HFF-Myc (cell line): ENCODE data around the gene SCAMP2.

ENCODE experiments used
- DNase-seq: peaks from one replicate; pipeline ENCODE4 v3.0.0-alpha.2; 2011; ENCODE audit warnings: low read depth; ENCODE audit errors: extremely low read depth
- H3K4me3 ChIP-seq: replicated peaks from 2 replicates; pipeline ENCODE4 v1.5.1; 2011; ENCODE audit warnings: low read depth, mild to moderate bottlenecking, control low read depth, low read length
- TF ChIP-seq, protein P1 (sequence below): IDR thresholded peaks from 2 replicates; pipeline ENCODE4 v1.5.1; 2012; ENCODE audit warnings: mild to moderate bottlenecking, low read depth, low read length, control low read depth; ENCODE audit errors: missing control alignments

The SCAMP2 gene

DNA sequence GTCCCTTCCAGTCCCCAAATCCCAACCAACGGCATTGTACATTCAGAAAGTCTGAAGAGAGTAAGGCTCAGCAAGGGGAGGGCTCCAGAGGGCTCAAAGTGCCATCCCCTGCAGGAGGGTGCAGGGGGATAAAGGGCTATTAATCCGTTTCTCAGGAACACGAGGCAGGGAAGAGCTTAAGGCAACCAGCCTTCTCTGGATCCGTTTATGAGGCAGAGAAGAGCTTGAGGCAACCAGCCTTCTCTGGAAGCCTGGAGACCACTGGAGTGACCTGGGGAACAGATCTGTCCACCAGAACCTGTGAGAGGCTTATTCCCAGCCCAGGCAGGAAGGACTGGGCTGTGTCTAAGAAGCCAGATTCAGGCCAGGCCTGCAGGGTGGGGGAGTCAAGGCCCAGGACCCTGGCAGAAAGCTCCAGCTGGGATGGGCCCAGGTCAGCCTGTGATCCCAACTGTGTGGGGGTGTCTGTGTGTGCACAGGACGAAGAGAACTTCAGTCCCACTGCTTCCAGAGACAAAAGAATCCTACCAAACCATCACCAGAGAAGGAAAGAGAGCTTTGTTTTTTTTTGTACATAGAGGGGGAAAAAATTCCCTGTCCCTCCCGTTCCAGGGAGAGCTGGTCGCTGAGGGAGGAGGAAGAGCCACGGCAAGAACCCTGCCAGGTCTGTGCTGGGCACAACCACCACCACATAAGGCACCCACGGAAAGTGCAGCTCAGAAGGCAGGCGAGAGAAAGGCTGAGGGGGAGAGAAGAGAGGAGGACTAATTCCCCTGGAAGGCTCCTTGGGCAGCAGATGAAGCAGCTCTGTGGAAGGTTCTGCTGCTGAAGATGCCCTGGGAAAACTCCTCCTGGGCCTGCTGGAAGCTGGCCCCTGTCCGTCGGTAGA is 28.6 kb downstream of the SCAMP2 start:
- DNase-seq, result no peak
- H3K4me3 ChIP-seq, result no peak overlapping the region
- TF ChIP-seq, protein P1, sequence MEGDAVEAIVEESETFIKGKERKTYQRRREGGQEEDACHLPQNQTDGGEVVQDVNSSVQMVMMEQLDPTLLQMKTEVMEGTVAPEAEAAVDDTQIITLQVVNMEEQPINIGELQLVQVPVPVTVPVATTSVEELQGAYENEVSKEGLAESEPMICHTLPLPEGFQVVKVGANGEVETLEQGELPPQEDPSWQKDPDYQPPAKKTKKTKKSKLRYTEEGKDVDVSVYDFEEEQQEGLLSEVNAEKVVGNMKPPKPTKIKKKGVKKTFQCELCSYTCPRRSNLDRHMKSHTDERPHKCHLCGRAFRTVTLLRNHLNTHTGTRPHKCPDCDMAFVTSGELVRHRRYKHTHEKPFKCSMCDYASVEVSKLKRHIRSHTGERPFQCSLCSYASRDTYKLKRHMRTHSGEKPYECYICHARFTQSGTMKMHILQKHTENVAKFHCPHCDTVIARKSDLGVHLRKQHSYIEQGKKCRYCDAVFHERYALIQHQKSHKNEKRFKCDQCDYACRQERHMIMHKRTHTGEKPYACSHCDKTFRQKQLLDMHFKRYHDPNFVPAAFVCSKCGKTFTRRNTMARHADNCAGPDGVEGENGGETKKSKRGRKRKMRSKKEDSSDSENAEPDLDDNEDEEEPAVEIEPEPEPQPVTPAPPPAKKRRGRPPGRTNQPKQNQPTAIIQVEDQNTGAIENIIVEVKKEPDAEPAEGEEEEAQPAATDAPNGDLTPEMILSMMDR, result no peak

DNA sequence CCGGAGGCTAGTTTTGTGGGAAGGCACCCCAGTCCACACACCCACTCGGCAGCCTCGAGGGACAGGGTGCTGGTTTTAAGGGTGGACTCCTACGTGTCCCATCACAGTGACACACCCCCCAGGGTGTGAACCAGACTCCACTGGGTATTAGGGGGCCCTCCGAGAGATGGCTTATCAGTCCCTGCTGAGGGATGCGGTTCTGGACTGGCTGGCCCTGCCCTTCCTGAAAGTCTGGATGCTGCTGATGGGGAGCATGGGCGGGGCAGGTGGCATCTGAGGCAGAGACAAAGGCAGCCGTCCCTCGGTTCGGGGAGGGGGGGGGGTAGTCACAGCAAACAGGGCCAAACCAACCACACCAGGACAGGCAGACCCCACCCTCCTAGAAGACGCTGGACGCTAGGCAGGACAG is 29.3 kb downstream of the SCAMP2 start:
- H3K4me3 ChIP-seq, result peak overlapping the region; percentile 60
- no peak for DNase-seq
- TF ChIP-seq, protein P1, result no peak

DNA sequence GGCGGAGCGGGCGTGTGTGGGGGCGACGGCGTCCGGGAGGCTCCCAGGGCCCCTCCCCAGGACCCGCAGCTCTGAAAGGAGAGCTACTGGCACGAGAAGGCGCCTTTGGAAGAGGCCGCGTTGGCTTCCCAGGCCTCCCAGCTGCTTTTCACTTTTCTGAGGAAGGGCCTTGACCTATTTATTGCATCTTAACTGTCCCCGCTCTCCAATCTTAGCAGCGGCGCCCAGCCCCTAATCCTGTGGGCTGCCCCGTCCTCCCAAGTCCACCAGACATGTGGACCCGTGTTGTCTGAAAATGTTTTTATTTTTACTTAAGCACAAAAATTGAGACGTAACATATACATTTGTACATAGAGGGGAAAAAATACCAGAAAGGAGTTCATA is 29.7 kb downstream of the SCAMP2 start:
- TF ChIP-seq, protein P1, result no peak
- DNase-seq, result no peak
- H3K4me3 ChIP-seq, result peak overlapping the region; percentile 60

DNA sequence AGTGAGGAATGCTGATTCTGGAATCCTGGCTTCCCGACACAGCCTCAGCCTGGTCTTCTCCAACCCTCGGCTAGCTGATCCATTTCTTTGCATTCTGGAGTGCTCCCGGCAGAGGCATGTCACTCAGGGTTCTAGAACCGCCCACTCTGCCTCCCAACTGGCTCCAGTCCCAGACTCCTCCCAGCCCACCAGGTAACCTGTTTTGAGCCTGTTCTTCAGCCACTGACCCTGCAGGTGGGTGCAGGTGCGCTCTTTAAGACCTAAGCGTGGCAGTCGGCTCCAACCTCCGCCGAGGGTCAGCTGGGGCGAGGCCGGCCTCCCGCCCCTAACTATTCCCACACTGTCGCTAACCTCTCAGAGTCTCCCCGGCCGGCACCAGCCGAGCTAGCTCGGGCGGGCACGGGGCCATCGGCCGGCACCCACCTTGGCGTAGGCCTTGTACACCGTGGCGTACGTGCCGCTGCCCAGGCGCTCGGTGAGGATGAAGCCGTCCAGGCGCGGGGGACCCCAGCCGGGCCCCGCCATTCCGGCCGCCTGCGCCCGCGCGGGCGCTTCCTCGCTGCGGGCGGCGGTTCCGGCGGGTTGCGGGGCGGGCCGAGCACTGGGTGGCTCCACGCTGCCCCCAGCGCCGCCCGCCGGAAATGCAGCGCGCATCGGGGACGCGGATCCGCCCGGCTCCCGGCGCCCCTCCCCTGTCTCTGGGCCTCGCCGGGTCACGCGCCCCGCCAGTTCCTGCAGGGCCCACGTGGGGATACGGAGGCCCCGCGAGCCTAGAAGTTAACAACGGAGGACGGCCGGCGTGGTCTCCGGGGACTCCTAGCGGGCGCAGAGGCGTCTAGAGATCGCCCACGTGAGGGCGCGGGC is 30.4 kb downstream of the SCAMP2 start, which contains the start of gene ULK3:
TSS of gene ULK3 (minus strand) at position 576 of the 864 bp plus-strand sequence. CDS start at position 525, 51 bp downstream.
- peak within 1 kb of the TSS; percentile 60 for H3K4me3 ChIP-seq
- DNase-seq, result no peak
- TF ChIP-seq, protein P1, result peak; percentile 25

DNA sequence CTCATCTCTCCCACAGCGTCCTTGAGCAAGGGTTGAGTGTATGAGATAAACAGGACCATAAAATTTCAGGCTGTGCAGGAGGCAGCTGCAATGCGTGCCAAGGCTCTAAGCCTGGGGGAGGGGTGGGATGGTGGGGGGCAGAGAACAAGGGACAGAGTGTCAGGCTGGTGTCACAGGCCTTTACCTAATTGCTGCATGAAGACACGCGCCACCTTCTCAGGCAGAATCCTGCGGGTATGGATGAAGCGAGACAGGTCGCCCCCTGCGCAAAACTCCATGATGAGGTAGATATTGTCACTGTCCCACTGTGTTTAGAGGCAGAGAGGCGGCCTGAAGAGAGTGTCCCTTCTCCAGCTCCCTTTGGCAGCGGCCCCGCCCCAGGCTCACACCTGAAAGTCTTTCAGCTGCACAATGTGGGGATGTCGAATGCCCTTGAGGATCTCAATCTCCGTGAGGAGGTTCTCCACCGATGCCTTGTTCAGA is 31.2 kb downstream of the SCAMP2 start:
- DNase-seq, result no peak
- TF ChIP-seq, protein P1, result no peak
- H3K4me3 ChIP-seq, result peak overlapping the region; percentile 60

DNA sequence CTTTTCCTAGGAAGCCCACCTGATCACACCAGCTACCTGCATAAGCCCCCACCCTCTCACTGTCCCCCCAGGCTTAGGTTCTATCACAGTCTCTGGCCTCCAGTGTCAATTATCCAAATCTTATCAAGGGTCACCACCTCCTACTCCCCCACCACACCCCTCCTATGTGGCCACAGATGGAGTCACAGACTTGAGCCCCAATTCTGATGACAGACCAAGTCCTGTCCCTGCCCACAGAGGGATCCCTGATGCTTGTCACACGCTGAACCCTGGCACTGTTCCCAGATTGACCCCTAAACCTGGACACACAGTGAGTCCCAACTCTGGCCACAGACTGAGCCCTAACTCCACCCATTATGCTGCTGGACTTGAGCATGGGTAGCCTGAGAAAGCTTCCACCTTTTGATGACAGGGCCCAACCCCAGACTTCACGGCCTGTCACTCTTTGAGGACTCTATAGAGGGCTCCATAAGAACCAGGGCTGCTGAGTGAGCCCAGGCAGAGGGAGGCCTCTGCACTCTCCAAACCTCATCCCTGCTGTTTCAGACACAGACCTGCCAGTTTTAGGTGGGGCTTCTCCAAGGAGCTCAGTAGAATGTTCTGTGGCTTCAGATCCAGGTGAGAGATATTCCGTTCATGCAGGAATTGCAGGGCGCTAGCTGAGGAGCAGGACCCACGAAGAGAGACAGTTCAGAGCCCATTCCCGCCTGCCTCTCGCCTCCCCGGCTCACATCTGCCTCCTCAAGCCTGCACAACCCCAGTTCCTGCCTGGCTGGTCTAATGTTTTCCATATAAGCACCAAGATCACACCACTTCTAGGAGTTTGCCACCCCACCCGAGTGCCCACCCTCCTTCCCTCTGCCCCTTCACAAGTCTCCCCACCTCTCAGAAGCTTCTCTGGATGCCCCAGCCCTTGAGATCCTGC is 32.1 kb downstream of the SCAMP2 start:
- H3K4me3 ChIP-seq, result no peak overlapping the region
- DNase-seq, result no peak
- TF ChIP-seq, protein P1, result no peak
